ENCODE measurements around the gene RTCB. TPM values are rescaled to one million over a fixed set of nuclear protein-coding genes. Genes with fewer than 3 reads are reported as not detected.

RTCB gene
- total RNA-seq (10 to 100 TPM; 37.2 to 39.8 TPM), total RNA-seq (39.6 to 101 reads per million in 2 donors)

GRCh38 chr22:32411829-32412592, at the start of gene RTCB:
Gene RTCB, minus strand, starts transcription at chr22:32412247. Its CDS starts 91 bp downstream, at chr22:32412156.
- peak; percentile 80 to 94 (median 83) for DNase-seq
- no peaks in the 10 kb centered on the region for H3K9me3 ChIP-seq (ENCODE audit: control insufficient read depth, low read length, poor library complexity, severe bottlenecking)
- Mint-ChIP-seq H3K36me3 (ENCODE audit: low read depth) (peaks cover 2% of the 10 kb centered on the region), H3K4me1 (peaks cover 25% of the 10 kb centered on the region), H3K27ac (peak within 1 kb of the TSS; percentile 91), H3K27me3 (peaks cover 6% of the 10 kb centered on the region), H3K4me3 (peak within 1 kb of the TSS; percentile 97)
- ATAC-seq, result peak; percentile 92

- no peaks in the 10 kb centered on the region for H3K9me3 ChIP-seq (ENCODE audit: control insufficient read depth, low read length, poor library complexity, severe bottlenecking)
- ATAC-seq (no peak), DNase-seq (no peak)
- no peak overlapping the region for H3K27ac Mint-ChIP-seq
- H3K36me3 Mint-ChIP-seq (ENCODE audit: low read depth), result peaks cover 21% of the 10 kb centered on the region
- peaks cover 83% of the 10 kb centered on the region for H3K27me3 Mint-ChIP-seq
- H3K4me3 Mint-ChIP-seq, result no peak overlapping the region
- peaks cover 3% of the 10 kb centered on the region for H3K4me1 Mint-ChIP-seq
Measured at GRCh38 chr22:32457031-32457430, 45.0 kb upstream of the RTCB start.

- H3K4me1 Mint-ChIP-seq, result no peaks in the 10 kb centered on the region
- H3K27ac Mint-ChIP-seq, result no peak overlapping the region
- H3K27me3 Mint-ChIP-seq, result peaks cover 24% of the 10 kb centered on the region
- no peak for ATAC-seq
- no peak for DNase-seq
- no peaks in the 10 kb centered on the region for H3K9me3 ChIP-seq (ENCODE audit: control insufficient read depth, low read length, poor library complexity, severe bottlenecking)
- H3K4me3 Mint-ChIP-seq, result no peak overlapping the region
- no peaks in the 10 kb centered on the region for H3K36me3 Mint-ChIP-seq (ENCODE audit: low read depth)
Measured at GRCh38 chr22:32448980-32449379, 36.9 kb upstream of the RTCB start.

GRCh38 chr22:32446321-32446720, 34.3 kb upstream of the RTCB start:
- ATAC-seq, result no peak
- H3K27me3 Mint-ChIP-seq, result peaks cover 16% of the 10 kb centered on the region
- DNase-seq, result no peak
- no peaks in the 10 kb centered on the region for H3K36me3 Mint-ChIP-seq (ENCODE audit: low read depth)
- no peak overlapping the region for H3K4me3 Mint-ChIP-seq
- no peaks in the 10 kb centered on the region for H3K4me1 Mint-ChIP-seq
- H3K27ac Mint-ChIP-seq, result no peak overlapping the region
- no peaks in the 10 kb centered on the region for H3K9me3 ChIP-seq (ENCODE audit: control insufficient read depth, low read length, poor library complexity, severe bottlenecking)

GRCh38 chr22:32444068-32444467, 32.0 kb upstream of the RTCB start:
- Mint-ChIP-seq H3K27me3 (peaks cover 16% of the 10 kb centered on the region), H3K36me3 (ENCODE audit: low read depth) (no peaks in the 10 kb centered on the region), H3K4me3 (no peak overlapping the region), H3K4me1 (no peaks in the 10 kb centered on the region), H3K27ac (no peak overlapping the region)
- ATAC-seq (no peak), DNase-seq (no peak)
- no peaks in the 10 kb centered on the region for H3K9me3 ChIP-seq (ENCODE audit: control insufficient read depth, low read length, poor library complexity, severe bottlenecking)

- Mint-ChIP-seq H3K36me3 (ENCODE audit: low read depth) (no peaks in the 10 kb centered on the region), H3K4me1 (no peaks in the 10 kb centered on the region), H3K27ac (no peak overlapping the region), H3K27me3 (peaks cover 49% of the 10 kb centered on the region), H3K4me3 (no peak overlapping the region)
- no peak for DNase-seq
- no peak for ATAC-seq
- H3K9me3 ChIP-seq (ENCODE audit: control insufficient read depth, low read length, poor library complexity, severe bottlenecking), result no peaks in the 10 kb centered on the region
Measured at GRCh38 chr22:32430352-32430751, 18.3 kb upstream of the RTCB start.

GRCh38 chr22:32426881-32427280, 14.8 kb upstream of the RTCB start:
- peaks cover 56% of the 10 kb centered on the region for H3K27me3 Mint-ChIP-seq
- no peak for ATAC-seq

GRCh38 chr22:32423664-32424063, 11.6 kb upstream of the RTCB start:
- peaks cover 62% of the 10 kb centered on the region for H3K27me3 Mint-ChIP-seq
- ATAC-seq, result no peak
- peaks cover 6% of the 10 kb centered on the region for H3K36me3 Mint-ChIP-seq (ENCODE audit: low read depth)
- no peaks in the 10 kb centered on the region for H3K9me3 ChIP-seq (ENCODE audit: control insufficient read depth, low read length, poor library complexity, severe bottlenecking)
- H3K4me1 Mint-ChIP-seq, result no peaks in the 10 kb centered on the region
- DNase-seq, result no peak
- no peak overlapping the region for H3K27ac Mint-ChIP-seq
- no peak overlapping the region for H3K4me3 Mint-ChIP-seq

More at GRCh38 chr22:32426881-32427280, 14.8 kb upstream of the RTCB start:
- no peaks in the 10 kb centered on the region for H3K9me3 ChIP-seq (ENCODE audit: control insufficient read depth, low read length, poor library complexity, severe bottlenecking)
- H3K4me3 Mint-ChIP-seq, result no peak overlapping the region
- peaks cover 3% of the 10 kb centered on the region for H3K36me3 Mint-ChIP-seq (ENCODE audit: low read depth)
- H3K27ac Mint-ChIP-seq, result no peak overlapping the region
- no peak for DNase-seq
- no peaks in the 10 kb centered on the region for H3K4me1 Mint-ChIP-seq

GRCh38 chr22:32422062-32422461, 10.0 kb upstream of the RTCB start:
- peaks cover 65% of the 10 kb centered on the region for H3K27me3 Mint-ChIP-seq
- peaks cover 6% of the 10 kb centered on the region for H3K36me3 Mint-ChIP-seq (ENCODE audit: low read depth)
- ATAC-seq (no peak), DNase-seq (no peak)
- no peak overlapping the region for H3K4me3 Mint-ChIP-seq
- no peaks in the 10 kb centered on the region for H3K9me3 ChIP-seq (ENCODE audit: control insufficient read depth, low read length, poor library complexity, severe bottlenecking)
- H3K4me1 Mint-ChIP-seq, result no peaks in the 10 kb centered on the region
- no peak overlapping the region for H3K27ac Mint-ChIP-seq

- no peak overlapping the region for H3K4me3 Mint-ChIP-seq
- H3K4me1 Mint-ChIP-seq, result no peaks in the 10 kb centered on the region
- H3K9me3 ChIP-seq (ENCODE audit: control insufficient read depth, low read length, poor library complexity, severe bottlenecking), result no peaks in the 10 kb centered on the region
- H3K36me3 Mint-ChIP-seq (ENCODE audit: low read depth), result peaks cover 6% of the 10 kb centered on the region
- no peak overlapping the region for H3K27ac Mint-ChIP-seq
- DNase-seq (no peak), ATAC-seq (no peak)
- peaks cover 70% of the 10 kb centered on the region for H3K27me3 Mint-ChIP-seq
Measured at GRCh38 chr22:32421484-32421883, 9.4 kb upstream of the RTCB start.

- Mint-ChIP-seq H3K4me3 (no peak overlapping the region), H3K27ac (no peak overlapping the region), H3K27me3 (peaks cover 48% of the 10 kb centered on the region), H3K36me3 (ENCODE audit: low read depth) (peaks cover 5% of the 10 kb centered on the region), H3K4me1 (peaks cover 3% of the 10 kb centered on the region)
- ATAC-seq (no peak), DNase-seq (no peak)
- no peaks in the 10 kb centered on the region for H3K9me3 ChIP-seq (ENCODE audit: control insufficient read depth, low read length, poor library complexity, severe bottlenecking)
Measured at GRCh38 chr22:32417906-32418305, 5.9 kb upstream of the RTCB start.

- Mint-ChIP-seq H3K27ac (no peak overlapping the region), H3K4me1 (peaks cover 5% of the 10 kb centered on the region), H3K36me3 (ENCODE audit: low read depth) (peaks cover under 1% of the 10 kb centered on the region), H3K27me3 (peaks cover 35% of the 10 kb centered on the region), H3K4me3 (no peak overlapping the region)
- DNase-seq (no peak), ATAC-seq (no peak)
- no peaks in the 10 kb centered on the region for H3K9me3 ChIP-seq (ENCODE audit: control insufficient read depth, low read length, poor library complexity, severe bottlenecking)
Measured at GRCh38 chr22:32416556-32417085, 4.6 kb upstream of the RTCB start.

GRCh38 chr22:32414191-32414590, 2.1 kb upstream of the RTCB start:
- H3K27me3 Mint-ChIP-seq, result peaks cover 21% of the 10 kb centered on the region
- peaks cover 15% of the 10 kb centered on the region for H3K4me1 Mint-ChIP-seq
- H3K4me3 Mint-ChIP-seq, result no peak overlapping the region
- ATAC-seq (no peak), DNase-seq (no peak)
- no peaks in the 10 kb centered on the region for H3K36me3 Mint-ChIP-seq (ENCODE audit: low read depth)
- no peak overlapping the region for H3K27ac Mint-ChIP-seq
- H3K9me3 ChIP-seq (ENCODE audit: control insufficient read depth, low read length, poor library complexity, severe bottlenecking), result no peaks in the 10 kb centered on the region

- ATAC-seq (no peak), DNase-seq (no peak)
- Mint-ChIP-seq H3K36me3 (ENCODE audit: low read depth) (no peaks in the 10 kb centered on the region), H3K27ac (peak overlapping the region; percentile 91), H3K4me3 (no peak overlapping the region), H3K4me1 (peaks cover 18% of the 10 kb centered on the region), H3K27me3 (peaks cover 17% of the 10 kb centered on the region)
- H3K9me3 ChIP-seq (ENCODE audit: control insufficient read depth, low read length, poor library complexity, severe bottlenecking), result no peaks in the 10 kb centered on the region
Measured at GRCh38 chr22:32413719-32414118, 1.7 kb upstream of the RTCB start.

Measured in T-helper 17 cell (primary cell).